CD1c-positive myeloid dendritic cell (primary cell): ENCODE results near the gene SPTA1.
A peak's percentile ranks its signal among the peaks of the same experiment; 100 is the strongest.

Experiments
- DNase-seq: peaks from one replicate; pipeline ENCODE4 v3.0.0-alpha.2; 2016; ENCODE audit errors: extremely low spot score

SPTA1 gene

DNA sequence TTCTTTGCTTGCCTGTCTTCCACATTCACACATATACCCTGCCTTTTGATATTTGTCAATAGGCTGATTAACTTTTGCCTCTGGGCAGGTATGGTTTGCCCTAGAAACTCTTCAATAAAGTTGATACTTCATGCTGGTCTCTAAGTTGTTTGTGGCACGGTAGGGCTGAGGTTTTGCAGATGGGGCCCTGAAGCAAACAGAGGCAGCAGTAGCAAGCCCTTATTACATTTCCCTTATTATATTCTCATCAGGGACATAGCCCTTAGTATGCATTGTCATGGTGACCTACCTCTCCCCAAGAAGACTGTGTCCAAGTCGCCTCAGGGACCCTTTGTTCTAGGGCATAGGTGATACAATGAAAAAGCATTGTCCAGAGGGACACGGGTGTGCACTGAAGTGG lies 116.0 kb downstream of the SPTA1 start, which contains the start of gene OR6P1:
TSS of gene OR6P1 (minus strand) at position 101 of the 400 bp plus-strand sequence. CDS start 6,976 bp downstream, outside the sequence.
- DNase-seq = no peak

DNA sequence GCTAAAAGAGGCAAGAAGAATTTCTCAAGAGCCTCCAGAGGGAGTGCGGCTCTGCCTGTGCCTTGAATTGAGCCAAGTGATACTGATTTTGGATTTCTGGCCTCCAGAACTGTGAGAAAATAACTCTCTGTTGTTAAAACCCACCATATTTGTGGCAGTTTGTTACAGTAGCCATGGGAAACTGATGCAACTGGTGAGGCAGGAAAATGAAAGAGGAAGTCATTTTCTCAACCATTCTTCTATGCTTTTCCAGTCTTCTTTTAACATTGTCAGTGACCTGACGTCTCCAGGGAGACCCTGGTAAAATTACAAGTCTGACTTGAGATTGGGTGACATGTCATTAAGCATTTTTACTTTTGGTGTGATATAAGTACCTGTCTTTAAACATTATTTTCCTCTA lies 121.9 kb downstream of the SPTA1 start:
- peak; percentile 17 for DNase-seq

DNA sequence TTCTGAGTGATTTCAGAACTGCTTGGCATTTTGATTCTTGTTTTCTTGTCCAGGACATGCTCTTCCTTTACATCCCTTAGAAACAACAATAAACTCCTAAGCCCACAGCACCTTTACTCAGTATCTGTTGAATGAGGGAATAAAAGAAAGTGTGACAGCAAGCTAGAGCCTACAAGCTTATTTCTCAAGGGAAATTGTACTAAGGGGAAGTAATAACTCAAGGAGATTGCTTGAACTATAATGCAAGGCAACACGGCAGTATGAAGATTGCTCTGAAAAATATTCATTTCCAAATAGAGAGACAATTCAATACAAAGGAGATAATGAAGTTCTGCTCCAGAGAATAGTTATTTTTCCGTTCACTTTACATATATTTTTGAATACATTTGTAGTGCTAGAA lies 122.7 kb downstream of the SPTA1 start:
- no peak for DNase-seq
